ENCODE measurements around the gene SMIM36. TPM values are rescaled to one million over a fixed set of nuclear protein-coding genes. Genes with fewer than 3 reads are reported as not detected.

SMIM36 gene
- total and polyA plus RNA-seq, 10 of the 15 experiments (the other 5 are each of a cell fraction or from before 2014, with no cell fraction given): not detected

GRCh38 chr17:55450232-55450825 lies 60.9 kb downstream of the SMIM36 start:
- FAIRE-seq: no peak
- Histone ChIP-seq H3K4me3 (no peak overlapping the region), H3K9ac (ENCODE audit: control insufficient read depth, insufficient read depth, low read length) (no peak overlapping the region), H4K20me1 (ENCODE audit: control insufficient read depth, insufficient read depth) (no peaks in the 10 kb centered on the region), H2AFZ (ENCODE audit: control insufficient read depth, low read depth, low read length) (no peak overlapping the region), H3K27ac (ENCODE audit: control insufficient read depth, insufficient read depth) (no peak overlapping the region), H3K79me2 (ENCODE audit: control insufficient read depth, insufficient read depth, low read length) (no peaks in the 10 kb centered on the region), H3K27me3 (replicated peaks in 1 of 2; ENCODE audit: control insufficient read depth in 2 of 2, insufficient read depth in 2 of 2, low read length in 1 of 2) (no peaks in the 10 kb centered on the region), H3K4me2 (ENCODE audit: control insufficient read depth, insufficient read depth) (no peak overlapping the region), H3K4me1 (ENCODE audit: control insufficient read depth, insufficient read depth, low read length) (peaks cover 7% of the 10 kb centered on the region; the same call in 1 of the 2 replicates), H3K9me3 (replicated peaks; ENCODE audit: control insufficient read depth, insufficient read depth, low read length) (no peaks in the 10 kb centered on the region), H3K36me3 (ENCODE audit: control insufficient read depth in 2 of 2, insufficient read depth in 2 of 2, low read length in 1 of 2) (no peaks in the 10 kb centered on the region)
- no peak for ATAC-seq
- ChIA-PET POLR2A (no interaction called here), CTCF (no interaction called here), SMC1A (ENCODE audit: uncharacterized antibody, unreplicated experiment) (interaction anchor here (1.6 kb wide), 1 partner anchor 34 kb away, joined by 4 read pairs; no protein-coding TSS in a partner anchor), RAD21 (ENCODE audit: unreplicated experiment) (no interaction called here)
- 94% methylated on average over 7 of the region's 7 CpGs for WGBS (ENCODE audit: insufficient coverage, insufficient replicate concordance, low lambda C conversion rate, missing lambda C conversion rate)
- in situ Hi-C loops (cut with MboI): no loop called here
- no peak for TF ChIP-seq ATF7 (IDR thresholded peaks at IDR 0.05; ENCODE audit: low read depth)
- TF ChIP-seq USF1 (IDR thresholded peaks at IDR 0.05; ENCODE audit: borderline replicate concordance, extremely low read length, insufficient read depth, low read depth, low read length): no peak
- no peak for TF ChIP-seq JUND (IDR thresholded peaks at IDR 0.05; ENCODE audit: low read depth, low read length)
- TF ChIP-seq ZNF24 (IDR thresholded peaks at IDR 0.05): no peak
- TF ChIP-seq E2F4 (IDR thresholded peaks at IDR 0.05; ENCODE audit: low read depth, low read length): no peak
- TF ChIP-seq ZBTB40 (IDR thresholded peaks at IDR 0.05; ENCODE audit: borderline replicate concordance): no peak
- no peak for TF ChIP-seq RUNX3 (IDR thresholded peaks at IDR 0.05; ENCODE audit: low read length)
- BruUV-seq (replicated peaks): no TSS peak
- no peak for DNase-seq (ENCODE audit: low read depth, low spot score)
- intact Hi-C loops (cut with micrococcal nuclease; ENCODE audit: unreplicated experiment): no loop called here
